Adipose tissue (tissue), 3 donors: Measurements from ENCODE around the gene FHAD1. TPM values are rescaled to one million over a fixed set of nuclear protein-coding genes. Genes with fewer than 3 reads are reported as not detected.

Experiments
- H3K27ac ChIP-seq: one replicate; pipeline ENCODE4 v1.5.1; 2013; ENCODE audit warnings: low read depth, low read length
- WGBS, 3 donors: extraction: QIAGEN DNeasy Blood & Tissue Kit; methylation state at CpG; one replicate each; pipeline ENCODE4 v1.1.7; 2013; 5-methylcytosine and 5-hydroxymethylcytosine counted together
- polyA plus RNA-seq, 3 donors: library from polyadenylated mRNA; stranded (reverse); fragments of 200-250 nt; gene quantifications; one replicate each; pipeline ENCODE4 v1.2.3, GENCODE V29; 2013
- donor health status: healthy with polysubstance abuse.
- donor health status: Bipolar disorder and iron deficiency.
- donor health status: healthy.

The FHAD1 gene
- polyA plus RNA-seq, 3 donors, result 0.11 to 0.30 (median 0.19) TPM

- H3K27ac ChIP-seq, result no peak overlapping the region
- WGBS, 3 donors, result 30 to 36% (median 35%) methylated on average over 12 of the region's 12 CpGs
Observed at GRCh38 chr1:15411593-15412137, 164.6 kb downstream of the FHAD1 start.

- no peak overlapping the region for H3K27ac ChIP-seq
Observed at GRCh38 chr1:15412175-15412800, 165.3 kb downstream of the FHAD1 start.

GRCh38 chr1:15412843-15413242 is 165.8 kb downstream of the FHAD1 start:
- H3K27ac ChIP-seq, result no peak overlapping the region

More at GRCh38 chr1:15412175-15412800, 165.3 kb downstream of the FHAD1 start:
- 40 to 61% (median 54%) methylated on average over 16 of the region's 16 CpGs for WGBS, 3 donors

GRCh38 chr1:15413563-15414444 is 166.8 kb downstream of the FHAD1 start:
- WGBS, 3 donors, result 85 to 93% (median 91%) methylated on average over 20 of the region's 20 CpGs
- no peak overlapping the region for H3K27ac ChIP-seq

More at GRCh38 chr1:15412843-15413242, 165.8 kb downstream of the FHAD1 start:
- WGBS, 3 donors, result 44 to 55% (median 49%) methylated on average over 9 to 11 of the region's 11 CpGs

GRCh38 chr1:15414445-15414983 is 167.5 kb downstream of the FHAD1 start:
- WGBS, 3 donors, result 82 to 90% (median 90%) methylated on average over 10 of the region's 10 CpGs
- H3K27ac ChIP-seq, result no peak overlapping the region

GRCh38 chr1:15417059-15417934 is 170.3 kb downstream of the FHAD1 start:
- H3K27ac ChIP-seq, result no peak overlapping the region
- WGBS, 3 donors, result 54 to 73% (median 54%) methylated on average over 18 of the region's 18 CpGs

- no peak overlapping the region for H3K27ac ChIP-seq
Observed at GRCh38 chr1:15418806-15419515, 171.9 kb downstream of the FHAD1 start.

GRCh38 chr1:15420853-15421465 is 173.9 kb downstream of the FHAD1 start:
- WGBS, 3 donors, result 61 to 74% (median 73%) methylated on average over 8 of the region's 8 CpGs
- no peak overlapping the region for H3K27ac ChIP-seq

More at GRCh38 chr1:15418806-15419515, 171.9 kb downstream of the FHAD1 start:
- WGBS, 3 donors, result 41 to 85% (median 81%) methylated on average over 18 of the region's 18 CpGs

- WGBS, 3 donors, result 74 to 96% (median 94%) methylated on average over 8 of the region's 8 CpGs
- no peak overlapping the region for H3K27ac ChIP-seq
Observed at GRCh38 chr1:15422871-15423270, 175.8 kb downstream of the FHAD1 start.

GRCh38 chr1:15423355-15424077 is 176.5 kb downstream of the FHAD1 start:
- 52 to 96% (median 95%) methylated on average over 11 of the region's 11 CpGs for WGBS, 3 donors
- no peak overlapping the region for H3K27ac ChIP-seq

GRCh38 chr1:15424146-15424667 is 177.2 kb downstream of the FHAD1 start:
- 32 to 81% (median 76%) methylated on average over 13 of the region's 13 CpGs for WGBS, 3 donors
- H3K27ac ChIP-seq, result no peak overlapping the region

GRCh38 chr1:15424981-15425380 is 178.0 kb downstream of the FHAD1 start:
- 40 to 88% (median 74%) methylated on average over 5 of the region's 5 CpGs for WGBS, 3 donors
- no peak overlapping the region for H3K27ac ChIP-seq

- H3K27ac ChIP-seq, result no peak overlapping the region
- 88 to 98% (median 93%) methylated on average over 10 of the region's 10 CpGs for WGBS, 3 donors
Observed at GRCh38 chr1:15425521-15425920, 178.5 kb downstream of the FHAD1 start.

GRCh38 chr1:15425958-15426357 is 178.9 kb downstream of the FHAD1 start:
- 58 to 87% (median 82%) methylated on average over 6 of the region's 6 CpGs for WGBS, 3 donors
- no peak overlapping the region for H3K27ac ChIP-seq

- WGBS, 3 donors, result 57 to 69% (median 66%) methylated on average over 22 to 30 of the region's 30 CpGs
- no peak overlapping the region for H3K27ac ChIP-seq
Observed at GRCh38 chr1:15426492-15427279, 179.7 kb downstream of the FHAD1 start.

GRCh38 chr1:15427280-15427666 is 180.2 kb downstream of the FHAD1 start:
- no peak overlapping the region for H3K27ac ChIP-seq
- 61 to 73% (median 71%) methylated on average over 6 of the region's 6 CpGs for WGBS, 3 donors
